Fibroblast of lung (primary cell): ENCODE results near the gene NRBF2. TPM values are rescaled to one million over a fixed set of nuclear protein-coding genes. Genes with fewer than 3 reads are reported as not detected.
A peak's percentile ranks its signal among the peaks of the same experiment; 100 is the strongest.

Experiments
- DNase-seq, 2 donors: peaks; one replicate each; pipeline versions ENCODE4 v3.0.0 to v3.0.0-alpha.2; 2010; ENCODE audit warnings: low read depth in 2 of 2
- H2AFZ ChIP-seq: 2 replicates; pipeline ENCODE4 v1.5.1; 2012; ENCODE audit warnings: low read length, control low read depth, inconsistent platforms
- H3K27ac ChIP-seq: 2 replicates; pipeline ENCODE4 v1.5.1; 2011; ENCODE audit warnings: low read length, control low read depth; ENCODE audit not compliant: insufficient read depth
- H3K27me3 ChIP-seq: 2 replicates; pipeline ENCODE4 v1.5.1; 2011; ENCODE audit warnings: mild to moderate bottlenecking, low read length; ENCODE audit not compliant: control insufficient read depth, insufficient read depth
- H3K36me3 ChIP-seq: 2 replicates; pipeline ENCODE4 v1.5.1; 2011; ENCODE audit warnings: low read length; ENCODE audit not compliant: control insufficient read depth, insufficient read depth
- H3K4me1 ChIP-seq: 2 replicates; pipeline ENCODE4 v1.5.1; 2011; ENCODE audit warnings: low read length; ENCODE audit not compliant: control insufficient read depth, insufficient read depth; ENCODE audit errors: extremely low read depth
- H3K4me2 ChIP-seq: 2 replicates; pipeline ENCODE4 v1.5.1; 2011; ENCODE audit warnings: low read length, control low read depth; ENCODE audit not compliant: insufficient read depth; ENCODE audit errors: extremely low read depth
- H3K4me3 ChIP-seq, 4 experiments: fragments of 200-600 bp in 1 of 4; sonication (generic) in 1 of 4; replicated peaks in 1 of 4; 2 replicates each; pipeline ENCODE4 v1.5.1; 2011 to 2016; ENCODE audit warnings: low read length in 4 of 4, low read depth in 3 of 4, mild to moderate bottlenecking in 3 of 4, control low read depth in 2 of 4, inconsistent platforms in 1 of 4, mixed read lengths in 1 of 4; ENCODE audit not compliant: insufficient read depth in 1 of 4; ENCODE audit errors: control extremely low read depth in 1 of 4
- H3K79me2 ChIP-seq: 2 replicates; pipeline ENCODE4 v1.5.1; 2012; ENCODE audit warnings: mild to moderate bottlenecking, low read length, inconsistent platforms; ENCODE audit not compliant: control insufficient read depth, insufficient read depth
- H3K9ac ChIP-seq: 2 replicates; pipeline ENCODE4 v1.5.1; 2011; ENCODE audit warnings: mild to moderate bottlenecking, low read length, control low read depth; ENCODE audit not compliant: insufficient read depth
- H3K9me3 ChIP-seq: 2 replicates; pipeline ENCODE4 v1.5.1; 2012; ENCODE audit warnings: low read depth, low read length; ENCODE audit not compliant: control insufficient read depth, insufficient read depth
- H4K20me1 ChIP-seq: 2 replicates; pipeline ENCODE4 v1.5.1; 2011; ENCODE audit warnings: low read length; ENCODE audit not compliant: control insufficient read depth, insufficient read depth; ENCODE audit errors: extremely low read depth
- CTCF ChIP-seq, 2 donors: IDR thresholded peaks in 1 of 2; conservative IDR thresholded peaks in 1 of 2; 1 replicate in 1 of 2; 2 replicates in 1 of 2; pipeline ENCODE4 v1.5.1; 2011 to 2012; ENCODE audit warnings: low read length in 2 of 2, control low read depth in 1 of 2, inconsistent platforms in 1 of 2, low read depth in 1 of 2, mild to moderate bottlenecking in 1 of 2
- EZH2 ChIP-seq: IDR thresholded peaks from 2 replicates; pipeline ENCODE4 v1.5.1; 2012; ENCODE audit warnings: low read length, control low read depth, mild to moderate bottlenecking; ENCODE audit errors: missing control alignments
- polyA plus RNA-seq, 2 donors: library from polyadenylated mRNA; depleted of rRNA in 1 of 2; stranded (reverse) in 1 of 2; unstranded in 1 of 2; fragments of >200 nt; gene quantifications; 2 replicates each; pipeline ENCODE4 v1.2.1, GENCODE V29; 2011 to 2012; ENCODE audit warnings: missing spikeins in 1 of 2
- total RNA-seq: library from RNA; depleted of rRNA; stranded (reverse); fragments of >200 nt; gene quantifications from 2 replicates; pipeline ENCODE4 v1.2.1, GENCODE V29; 2014

NRBF2 gene
- total and polyA plus RNA-seq, 2 donors (not counting 1 experiment from before 2014, with no cell fraction given): 36.0 to 49.2 TPM

GRCh38 chr10:63137306-63137705, 4.2 kb downstream of the NRBF2 start:
- Histone ChIP-seq H3K27me3 (no peaks in the 10 kb centered on the region), H4K20me1 (no peaks in the 10 kb centered on the region)

GRCh38 chr10:63140077-63140476, 6.9 kb downstream of the NRBF2 start:
- H3K9ac ChIP-seq: no peak overlapping the region
- no peak overlapping the region for H3K4me2 ChIP-seq
- H2AFZ ChIP-seq: no peak overlapping the region
- H3K27ac ChIP-seq: no peak overlapping the region
- H3K4me1 ChIP-seq: no peaks in the 10 kb centered on the region
- H3K4me3 ChIP-seq: no peak overlapping the region
- H3K27me3 ChIP-seq: no peaks in the 10 kb centered on the region
- no peaks in the 10 kb centered on the region for H4K20me1 ChIP-seq
- H3K36me3 ChIP-seq: no peaks in the 10 kb centered on the region
- H3K79me2 ChIP-seq: peaks cover 83% of the 10 kb centered on the region
- no peak for TF ChIP-seq CTCF (conservative IDR thresholded peaks at IDR 0.05 in 1 of 2, IDR thresholded peaks at IDR 0.05 in 1 of 2; ENCODE audit: low read depth in 1 of 2, low read length in 2 of 2)
- no peak for TF ChIP-seq EZH2
- no peaks in the 10 kb centered on the region for H3K9me3 ChIP-seq
- DNase-seq: no peak

More at GRCh38 chr10:63137306-63137705, 4.2 kb downstream of the NRBF2 start:
- no peaks in the 10 kb centered on the region for H3K36me3 ChIP-seq
- peak; percentile 68 to 72 for DNase-seq
- H3K79me2 ChIP-seq: peaks cover 81% of the 10 kb centered on the region
- TF ChIP-seq EZH2 (no peak), CTCF (conservative IDR thresholded peaks at IDR 0.05 in 1 of 2, IDR thresholded peaks at IDR 0.05 in 1 of 2; ENCODE audit: low read depth in 1 of 2, low read length in 2 of 2) (no peak)
- no peaks in the 10 kb centered on the region for H3K4me1 ChIP-seq
- no peaks in the 10 kb centered on the region for H3K9me3 ChIP-seq
- H3K27ac ChIP-seq: no peak overlapping the region
- no peak overlapping the region for H3K9ac ChIP-seq
- H3K4me2 ChIP-seq: no peak overlapping the region
- H3K4me3 ChIP-seq: no peak overlapping the region
- H2AFZ ChIP-seq: no peak overlapping the region

GRCh38 chr10:63142136-63142535, 9.0 kb downstream of the NRBF2 start:
- peaks cover 68% of the 10 kb centered on the region for H3K79me2 ChIP-seq
- no peak overlapping the region for H3K4me3 ChIP-seq
- no peaks in the 10 kb centered on the region for H3K27me3 ChIP-seq
- H4K20me1 ChIP-seq: no peaks in the 10 kb centered on the region
- no peak overlapping the region for H3K4me2 ChIP-seq
- DNase-seq: no peak
- H3K9me3 ChIP-seq: no peaks in the 10 kb centered on the region
- no peaks in the 10 kb centered on the region for H3K4me1 ChIP-seq
- no peak for TF ChIP-seq CTCF (conservative IDR thresholded peaks at IDR 0.05 in 1 of 2, IDR thresholded peaks at IDR 0.05 in 1 of 2; ENCODE audit: low read depth in 1 of 2, low read length in 2 of 2)
- TF ChIP-seq EZH2: no peak
- no peaks in the 10 kb centered on the region for H3K36me3 ChIP-seq
- no peak overlapping the region for H3K9ac ChIP-seq
- no peak overlapping the region for H2AFZ ChIP-seq
- H3K27ac ChIP-seq: no peak overlapping the region
